Suprapubic skin (tissue), 4 donors: ENCODE data around the gene LRRC18. TPM values are rescaled to one million over a fixed set of nuclear protein-coding genes. Genes with fewer than 3 reads are reported as not detected.

ENCODE experiments used
- DNase-seq, 2 donors: peaks; one replicate each; pipeline ENCODE4 v3.0.0-alpha.2; 2019; ENCODE audit warnings: low spot score in 2 of 2
- H3K27ac ChIP-seq: fragments of 200-600 bp; sonication (generic); one replicate; pipeline ENCODE4 v1.5.1; 2019
- H3K27me3 ChIP-seq: fragments of 200-600 bp; sonication (generic); one replicate; pipeline ENCODE4 v1.5.1; 2019
- H3K36me3 ChIP-seq: fragments of 200-600 bp; sonication (generic); one replicate; pipeline ENCODE4 v1.5.1; 2019
- H3K4me1 ChIP-seq: fragments of 200-600 bp; sonication (generic); one replicate; pipeline ENCODE4 v1.5.1; 2019
- H3K4me3 ChIP-seq: fragments of 200-600 bp; sonication (generic); one replicate; pipeline ENCODE4 v1.5.1; 2019; ENCODE audit warnings: mild to moderate bottlenecking
- H3K9me3 ChIP-seq: fragments of 200-600 bp; sonication (generic); one replicate; pipeline ENCODE4 v1.5.1; 2019
- CTCF ChIP-seq, 2 donors: fragments of 200-600 bp in 1 of 2; fragments of 450-650 bp in 1 of 2; sonication (generic) in 1 of 2; IDR thresholded peaks; one replicate each; pipeline ENCODE4 v1.5.1; 2016 to 2019; ENCODE audit warnings: antibody characterized with exemption in 2 of 2, mild to moderate bottlenecking in 1 of 2, moderate library complexity in 1 of 2
- EP300 ChIP-seq: sonication (generic); formaldehyde crosslinking; IDR thresholded peaks from one replicate; pipeline ENCODE4 v1.6.1; 2017; ENCODE audit warnings: antibody characterized with exemption
- POLR2A ChIP-seq, 2 donors: fragments of 450-650 bp; IDR thresholded peaks; one replicate each; pipeline ENCODE4 v1.6.1; 2017; ENCODE audit warnings: antibody characterized with exemption in 2 of 2, mild to moderate bottlenecking in 2 of 2, moderate library complexity in 2 of 2
- POLR2AphosphoS5 ChIP-seq, 3 donors: sonication (generic); formaldehyde crosslinking; IDR thresholded peaks; one replicate each; pipeline ENCODE4 v1.6.1; 2017; ENCODE audit warnings: antibody characterized with exemption in 3 of 3
- WGBS: methylation state at CpG from one replicate; pipeline ENCODE4 v1.1.5; 2018; 5-methylcytosine and 5-hydroxymethylcytosine counted together
- total RNA-seq, 4 donors: library from RNA; depleted of rRNA; stranded (reverse); fragments of >200 nt; gene quantifications; one replicate each; pipeline ENCODE4 v1.1.0, GENCODE V29; 2016

The LRRC18 gene
- not detected for total RNA-seq

GRCh38 chr10:48939790-48940325 is at the start of gene LRRC18:
TSS of gene LRRC18 (minus strand) at chr10:48939840. CDS start at chr10:48914155, 25,685 bp downstream.
- DNase-seq, result peak in 1 of 2 donors; percentile 34
- H3K4me1 ChIP-seq, result no peaks in the 10 kb centered on the region
- H3K9me3 ChIP-seq, result no peaks in the 10 kb centered on the region
- no peaks in the 10 kb centered on the region for H3K27me3 ChIP-seq
- TF ChIP-seq POLR2AphosphoS5 (IDR thresholded peaks at IDR 0.05) (no peak), POLR2A (IDR thresholded peaks at IDR 0.05) (no peak), EP300 (no peak), CTCF (IDR thresholded peaks at IDR 0.05) (no peak)
- H3K27ac ChIP-seq, result no peak within 1 kb of the TSS
- H3K4me3 ChIP-seq, result no peak within 1 kb of the TSS
- no peaks in the 10 kb centered on the region for H3K36me3 ChIP-seq
- WGBS, result 80% methylated on average over 2 of the region's 2 CpGs

- TF ChIP-seq POLR2AphosphoS5 (IDR thresholded peaks at IDR 0.05), result no peak
- no peak for TF ChIP-seq CTCF (IDR thresholded peaks at IDR 0.05)
- TF ChIP-seq POLR2A (IDR thresholded peaks at IDR 0.05), result no peak
- no peak for TF ChIP-seq EP300
- no peak overlapping the region for H3K4me3 ChIP-seq
- 92% methylated on average over 6 of the region's 7 CpGs for WGBS
- no peak overlapping the region for H3K27ac ChIP-seq
- no peaks in the 10 kb centered on the region for H3K36me3 ChIP-seq
- peaks cover 9% of the 10 kb centered on the region for H3K4me1 ChIP-seq
- no peaks in the 10 kb centered on the region for H3K9me3 ChIP-seq
- no peaks in the 10 kb centered on the region for H3K27me3 ChIP-seq
- no peak for DNase-seq
Observed at GRCh38 chr10:48985621-48986158, 46.0 kb upstream of the LRRC18 start.

DNA sequence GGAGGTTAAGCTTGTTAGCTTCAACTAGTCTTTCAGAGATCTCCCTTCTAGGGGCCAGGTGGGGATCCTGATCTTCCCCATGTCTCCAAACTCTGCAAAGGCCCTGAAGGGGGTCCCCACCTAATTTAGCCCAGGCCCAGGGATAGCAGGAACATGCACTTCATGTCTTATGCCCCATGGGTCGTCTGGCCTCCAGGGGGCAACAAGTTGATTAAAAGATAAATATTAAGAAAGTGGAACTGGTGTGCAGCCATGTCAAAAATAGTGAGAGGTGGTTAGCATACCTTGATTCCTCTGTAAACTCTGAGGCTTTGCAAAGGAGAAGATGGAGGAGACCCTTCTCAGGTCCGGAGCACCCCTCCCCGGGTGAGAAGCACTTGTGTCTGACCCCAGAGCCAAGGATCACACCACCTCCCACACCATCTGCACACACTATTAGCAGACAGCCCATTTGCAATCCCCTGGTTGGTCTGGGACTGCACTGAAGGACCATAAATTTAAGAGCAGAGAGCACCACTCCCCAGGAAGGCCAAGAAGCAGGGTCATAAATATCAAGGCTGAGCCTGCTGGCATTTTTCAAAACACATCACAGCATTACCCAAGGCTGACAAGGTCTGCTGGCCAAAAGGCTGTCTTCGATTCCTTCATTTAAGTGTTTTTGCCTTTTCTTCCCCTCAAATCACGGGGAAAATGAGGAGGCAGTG is 44.2 kb upstream of the LRRC18 start:
- no peak overlapping the region for H3K4me3 ChIP-seq
- no peak overlapping the region for H3K27ac ChIP-seq
- peaks cover 9% of the 10 kb centered on the region for H3K4me1 ChIP-seq
- H3K36me3 ChIP-seq, result no peaks in the 10 kb centered on the region
- H3K27me3 ChIP-seq, result no peaks in the 10 kb centered on the region
- 65% methylated on average over 5 of the region's 5 CpGs for WGBS
- no peak for DNase-seq
- H3K9me3 ChIP-seq, result no peaks in the 10 kb centered on the region
- TF ChIP-seq EP300, result no peak

- Histone ChIP-seq H3K4me3 (no peak overlapping the region), H3K27ac (no peak overlapping the region), H3K36me3 (no peaks in the 10 kb centered on the region), H3K9me3 (no peaks in the 10 kb centered on the region), H3K4me1 (peaks cover 9% of the 10 kb centered on the region), H3K27me3 (no peaks in the 10 kb centered on the region)
- no peak for DNase-seq
- TF ChIP-seq POLR2AphosphoS5 (IDR thresholded peaks at IDR 0.05) (no peak), POLR2A (IDR thresholded peaks at IDR 0.05) (no peak), EP300 (no peak), CTCF (IDR thresholded peaks at IDR 0.05) (no peak)
- WGBS, result 76% methylated on average over 5 of the region's 5 CpGs
Observed at GRCh38 chr10:48982584-48982983, 42.9 kb upstream of the LRRC18 start.

DNA sequence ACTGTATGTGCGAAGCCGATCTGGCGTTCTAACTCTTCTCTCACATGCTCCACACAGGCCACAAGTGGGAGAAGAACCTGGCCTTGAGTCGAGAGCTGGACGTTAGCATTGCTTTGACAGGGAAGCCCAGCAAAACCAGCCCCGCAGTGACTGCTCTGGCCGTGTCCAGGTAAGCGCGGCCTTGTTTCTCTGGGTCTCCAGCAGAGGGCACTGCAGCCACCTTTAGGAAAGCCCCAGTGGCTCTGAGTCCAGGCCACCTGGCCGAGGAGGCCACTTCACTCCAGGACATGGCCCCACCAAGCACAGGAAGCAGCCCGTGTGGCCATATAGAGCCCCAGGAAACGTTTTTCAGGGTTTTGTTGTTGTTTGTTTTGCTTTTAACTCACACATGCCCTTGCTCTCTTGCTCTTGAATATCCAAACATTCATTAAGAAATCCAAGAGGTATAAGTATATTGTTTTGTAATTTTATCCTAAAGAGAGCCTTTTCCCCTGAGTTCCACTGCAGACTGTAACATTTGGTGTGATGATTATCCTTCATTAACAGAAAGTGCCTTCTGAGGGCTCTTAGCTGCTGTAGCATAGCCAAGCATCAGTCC is 41.8 kb upstream of the LRRC18 start:
- Histone ChIP-seq H3K9me3 (no peaks in the 10 kb centered on the region), H3K4me3 (no peak overlapping the region), H3K27ac (no peak overlapping the region), H3K4me1 (peaks cover 9% of the 10 kb centered on the region), H3K27me3 (no peaks in the 10 kb centered on the region), H3K36me3 (no peaks in the 10 kb centered on the region)
- DNase-seq, result no peak
- peak; percentile 50 to 77 for TF ChIP-seq CTCF (IDR thresholded peaks at IDR 0.05)
- no peak for TF ChIP-seq EP300
- WGBS, result 28% methylated on average over 12 of the region's 12 CpGs
